Right forelimb (tissue), 1 donor: ENCODE results near the gene TRIB2.
"Not testable (repeated sequence)": the region's sequence is repeated elsewhere in the genome, so short reads cannot be mapped to it uniquely, and the experiment has no call there.

Experiments used
- DNase-seq: peaks from one replicate; pipeline ENCODE4 v3.0.0-alpha.2; 2018

Gene TRIB2

GRCh38 chr2:12716282-12717190, at the start of gene TRIB2:
TRIB2 (plus strand) TSS chr2:12716936; CDS start chr2:12718308, 1,372 bp downstream.
- peak; percentile 96 for DNase-seq

GRCh38 chr2:12669036-12669435, 47.7 kb upstream of the TRIB2 start:
- DNase-seq = no peak

DNA sequence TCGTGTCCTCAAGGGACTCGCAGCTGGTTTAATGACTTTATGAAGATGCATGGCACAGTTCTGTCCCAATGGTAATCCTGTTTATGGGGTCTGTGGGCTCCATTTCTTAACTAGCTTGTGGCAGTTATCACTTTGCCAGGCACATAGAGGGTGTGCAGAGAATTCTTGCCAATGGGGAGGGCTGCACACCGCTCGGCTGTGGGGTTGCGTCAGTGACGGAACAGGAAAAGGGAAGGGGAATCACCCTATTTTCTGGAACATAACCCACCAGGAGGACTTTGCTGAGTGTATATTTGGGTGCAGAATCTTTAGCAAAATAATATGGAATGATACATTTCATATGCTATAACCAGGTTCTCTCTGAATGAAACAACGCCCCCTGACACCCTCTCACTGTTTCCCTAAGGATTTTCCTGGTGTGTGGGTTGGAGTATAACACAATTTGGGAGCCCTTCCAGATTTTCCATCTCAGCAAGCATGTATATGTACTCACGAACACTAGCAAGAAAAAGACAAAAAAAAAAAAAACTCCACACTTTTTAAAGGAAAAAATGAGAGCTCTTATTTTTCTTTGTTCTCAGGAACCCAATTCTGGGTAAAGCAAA, 43.9 kb upstream of the TRIB2 start:
- DNase-seq = no peak

DNA sequence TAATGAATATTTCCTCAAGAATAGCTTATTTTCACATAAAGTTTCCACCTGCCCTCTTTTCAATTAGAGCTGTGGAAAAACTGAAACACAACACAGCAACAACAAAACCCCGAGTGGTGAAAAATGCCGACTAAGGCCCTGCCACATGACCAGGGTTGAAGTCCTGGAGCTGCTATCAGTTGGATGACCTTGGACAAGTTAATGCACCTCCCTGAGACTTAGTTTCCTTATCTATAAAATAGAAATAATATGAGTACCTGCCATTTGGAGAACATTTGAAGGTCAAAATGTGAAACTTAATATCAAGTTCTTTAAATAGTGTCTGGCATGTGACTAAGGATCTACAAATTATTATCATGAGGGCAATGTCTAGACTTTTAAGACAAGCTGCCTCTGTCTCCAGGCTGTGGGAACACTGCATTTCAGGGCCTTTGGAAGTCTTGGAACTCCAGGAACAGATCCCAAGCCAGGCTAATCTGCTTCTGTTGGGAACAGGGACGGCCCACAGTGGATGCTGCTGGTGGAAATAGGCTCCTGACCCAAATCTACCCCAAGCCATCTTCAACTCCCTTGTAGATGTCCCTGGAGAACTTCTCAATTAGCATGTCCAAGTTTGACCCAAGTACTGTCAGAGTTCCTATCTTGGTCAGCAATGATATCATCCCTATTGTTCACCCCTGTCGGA, 42.0 kb upstream of the TRIB2 start:
- no peak for DNase-seq

DNA sequence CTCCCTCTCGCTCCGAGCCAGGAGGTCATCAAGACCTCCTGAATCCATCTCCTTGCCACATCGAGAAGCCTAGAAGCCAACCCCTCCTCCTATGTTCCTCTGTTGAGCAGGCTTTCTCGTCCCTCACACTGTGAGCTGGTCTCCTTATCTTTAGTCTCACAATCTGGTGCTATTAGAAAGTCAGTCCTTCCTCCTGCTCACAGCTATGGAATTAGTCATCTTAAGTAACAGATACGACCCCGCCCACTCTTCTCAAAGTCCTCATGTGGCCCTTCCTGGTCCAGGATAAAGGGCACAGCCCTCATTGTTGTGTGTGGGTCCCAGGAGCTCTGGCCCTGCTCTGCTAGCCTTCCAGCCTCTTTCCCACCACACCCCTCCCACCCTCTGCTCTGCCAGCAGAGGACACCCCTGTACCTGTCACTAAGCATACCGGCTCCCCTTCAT, 41.4 kb upstream of the TRIB2 start:
- no peak for DNase-seq

- DNase-seq = no peak
Measured at GRCh38 chr2:12675801-12676200, 40.9 kb upstream of the TRIB2 start.

GRCh38 chr2:12676771-12677170, 40.0 kb upstream of the TRIB2 start:
- no peak for DNase-seq

- DNase-seq = no peak
Measured at GRCh38 chr2:12678186-12678585, 38.5 kb upstream of the TRIB2 start.

GRCh38 chr2:12679550-12680072, 37.1 kb upstream of the TRIB2 start:
- DNase-seq = no peak

- not testable (repeated sequence) for DNase-seq
Measured at GRCh38 chr2:12680115-12680514, 36.6 kb upstream of the TRIB2 start.

DNA sequence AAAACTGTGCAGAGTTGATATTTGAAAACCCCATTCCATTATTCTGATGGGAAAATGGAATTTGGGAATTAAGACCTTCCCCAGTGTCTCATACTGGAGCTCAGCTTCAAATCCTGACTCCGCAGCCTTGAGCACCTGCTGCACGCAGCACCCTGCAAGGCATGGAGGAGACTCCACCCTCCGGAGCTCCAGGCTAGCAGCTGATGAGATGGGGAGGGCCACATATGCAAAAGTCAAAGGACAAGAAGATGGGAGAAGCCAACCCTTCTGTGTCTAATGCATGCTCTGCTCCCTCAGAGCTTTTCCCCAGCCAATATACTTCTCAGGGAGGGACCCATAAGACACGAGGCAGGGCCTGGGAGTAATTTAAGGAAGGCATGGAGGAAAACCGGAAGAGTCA, 34.7 kb upstream of the TRIB2 start:
- DNase-seq = no peak

- DNase-seq = no peak
Measured at GRCh38 chr2:12683457-12684100, 33.2 kb upstream of the TRIB2 start.

DNA sequence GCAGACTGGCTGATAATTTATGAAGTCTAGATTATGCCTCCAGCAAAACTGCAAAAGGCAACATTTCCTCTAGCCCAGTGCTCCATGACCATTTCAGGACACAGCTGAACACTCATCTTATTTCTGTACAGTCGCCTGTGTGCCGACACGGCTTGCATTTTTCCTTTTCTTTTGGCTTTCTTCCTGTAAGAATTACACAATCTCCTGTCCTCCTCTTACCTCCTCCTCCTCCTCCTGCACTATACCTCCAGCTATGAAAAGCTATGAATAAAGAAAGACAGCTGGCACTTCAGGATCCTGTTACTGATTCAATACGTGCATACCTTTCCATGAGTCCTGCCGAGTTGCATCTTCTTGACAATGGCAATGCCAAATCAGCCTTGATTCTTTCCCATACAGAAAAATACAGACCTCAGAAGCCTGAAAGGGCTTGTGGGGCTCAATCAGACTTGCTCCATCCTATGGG, 32.2 kb upstream of the TRIB2 start:
- no peak for DNase-seq

GRCh38 chr2:12685145-12685544, 31.6 kb upstream of the TRIB2 start:
- DNase-seq = no peak

DNA sequence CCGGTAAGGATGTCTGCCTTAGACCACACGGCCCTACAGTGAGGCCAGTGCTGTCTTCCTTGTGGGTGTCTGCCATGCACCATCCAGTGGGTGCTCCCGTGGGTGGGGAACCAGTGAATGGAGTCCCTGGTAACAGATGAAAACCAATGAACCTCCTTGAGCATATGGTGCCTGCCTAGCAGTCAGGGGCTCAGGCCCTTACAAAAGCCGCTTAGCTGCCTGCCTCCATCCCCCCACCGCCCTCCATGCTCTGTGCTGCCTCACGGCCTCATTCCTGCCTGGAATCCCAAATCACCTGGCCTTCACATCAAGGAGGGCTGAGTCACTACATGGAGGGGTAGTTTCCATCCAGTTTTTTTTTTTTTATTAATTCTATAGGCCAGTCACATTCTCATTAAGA, 30.8 kb upstream of the TRIB2 start:
- DNase-seq = no peak

- DNase-seq = no peak
Measured at GRCh38 chr2:12686708-12687283, 29.9 kb upstream of the TRIB2 start.

DNA sequence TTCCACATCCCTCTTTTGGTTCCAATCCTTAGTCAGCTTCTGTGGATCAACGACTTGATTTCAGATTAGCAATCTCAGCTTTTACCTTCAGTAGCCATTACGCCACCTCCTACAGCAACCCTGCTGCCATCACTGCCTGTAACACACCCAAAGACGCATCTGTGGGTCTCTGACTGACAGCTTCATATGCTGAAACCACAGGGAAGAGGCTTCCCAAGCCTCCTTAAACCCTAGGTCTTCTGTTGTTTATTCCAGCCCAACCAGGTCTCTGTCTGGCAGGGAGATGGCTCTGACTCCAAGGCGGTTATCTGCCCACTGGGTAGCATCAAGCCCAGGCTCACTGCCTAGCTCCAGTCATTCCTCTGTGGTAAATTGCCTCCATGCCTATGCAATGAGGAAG, 28.6 kb upstream of the TRIB2 start:
- no peak for DNase-seq

DNA sequence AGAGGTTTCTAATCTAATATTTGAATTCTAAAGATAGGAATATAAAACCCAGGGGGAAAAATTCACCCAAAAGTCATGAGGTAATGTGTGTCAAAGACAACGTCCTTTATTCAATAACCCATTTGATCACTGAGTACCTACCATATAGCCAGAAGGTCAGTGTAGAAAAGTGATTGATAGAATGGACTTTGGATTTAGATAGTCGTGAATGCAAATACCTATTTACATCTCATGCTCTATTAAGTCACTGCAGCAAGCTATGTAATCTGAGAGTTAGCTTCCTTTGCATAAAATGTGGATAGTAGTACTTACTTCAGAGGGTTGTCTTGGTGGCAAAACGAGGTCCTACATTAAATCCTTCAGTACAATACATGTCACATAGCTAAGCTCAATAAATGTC, 27.8 kb upstream of the TRIB2 start:
- DNase-seq = no peak

DNA sequence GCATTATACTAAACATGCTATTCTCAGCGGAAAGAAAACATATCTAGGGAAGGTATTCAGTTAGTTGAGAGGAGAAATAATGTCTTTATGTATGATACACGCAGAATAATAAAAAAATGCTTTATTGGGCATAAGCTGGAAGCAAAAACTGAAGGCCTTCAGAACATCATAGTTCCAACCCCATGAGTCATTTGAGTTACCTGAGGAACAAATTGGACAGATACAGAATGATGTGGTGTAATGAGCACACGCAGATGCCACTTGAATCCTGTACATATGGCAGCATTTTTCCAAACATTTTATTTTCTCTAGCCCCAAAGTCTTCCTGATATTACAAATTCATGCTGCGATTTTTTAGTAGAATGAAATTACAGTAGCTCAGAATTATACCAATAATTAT, 23.2 kb upstream of the TRIB2 start:
- no peak for DNase-seq

DNA sequence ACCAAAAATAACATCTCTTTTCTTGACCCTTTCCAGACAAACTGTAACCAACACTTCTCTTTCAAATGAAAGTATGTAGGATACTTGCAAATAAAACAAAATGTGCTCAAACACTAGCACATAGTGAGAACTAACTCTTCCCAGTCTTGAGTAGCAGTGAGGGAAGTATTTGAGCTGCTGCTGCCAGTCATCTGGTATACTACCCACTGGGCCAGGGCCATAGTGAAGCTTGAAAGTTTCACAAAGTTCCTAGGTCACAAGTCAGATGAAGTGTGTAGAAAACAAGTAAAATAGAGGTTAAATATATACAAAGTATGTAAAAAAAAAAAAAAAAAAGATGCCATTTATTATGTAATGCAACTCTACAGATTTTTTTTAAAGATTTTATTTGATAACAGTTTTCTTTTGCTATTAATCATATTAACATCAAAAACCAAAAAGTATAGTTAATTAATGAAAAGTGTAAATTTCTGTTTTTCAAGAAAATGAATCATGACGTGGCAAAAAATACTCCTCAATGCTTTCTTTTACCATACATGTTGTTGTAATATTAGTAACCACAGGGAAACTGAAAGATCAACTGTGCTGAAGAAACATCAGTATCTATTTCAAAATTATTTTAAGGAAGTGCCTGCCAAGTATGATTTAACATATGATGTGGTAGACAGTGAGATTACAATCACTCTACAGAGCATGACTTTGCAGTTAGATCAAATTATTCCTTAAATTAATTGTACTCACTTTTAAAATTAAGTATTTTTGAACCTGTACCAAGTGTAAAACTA, 21.6 kb upstream of the TRIB2 start:
- no peak for DNase-seq

DNA sequence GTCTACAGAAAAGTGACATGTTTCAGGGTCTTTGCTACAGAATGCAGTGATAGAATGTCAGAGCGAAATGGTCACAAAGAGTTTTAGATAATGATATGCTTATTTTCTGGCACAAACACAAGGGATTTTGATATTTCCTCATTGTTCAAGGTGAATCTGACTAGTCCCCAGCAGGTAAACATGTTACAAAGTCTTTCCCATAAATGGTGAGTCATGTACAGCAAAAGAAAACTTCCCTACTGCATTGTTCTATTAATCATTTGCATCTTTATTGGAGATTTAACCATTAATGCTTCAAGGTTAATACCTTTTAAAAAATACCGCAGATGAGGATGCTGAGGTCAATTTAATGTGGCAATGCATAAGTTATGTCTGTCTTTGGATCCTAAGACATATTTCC, 19.1 kb upstream of the TRIB2 start:
- DNase-seq = no peak

- DNase-seq = no peak
Measured at GRCh38 chr2:12700989-12701388, 15.7 kb upstream of the TRIB2 start.
